C4-2B (cell line): ENCODE measurements around the gene RGS18.

Experiments
- CTCF ChIP-seq: fragments of 450-650 bp; conservative IDR thresholded peaks from 2 replicates; pipeline ENCODE4 v1.5.1; 2017; ENCODE audit warnings: mild to moderate bottlenecking
- ZFX ChIP-seq: fragments of 450-650 bp; IDR thresholded peaks from 2 replicates; pipeline ENCODE4 v1.6.1; 2017

- TF ChIP-seq CTCF (no peak), ZFX (no peak)
Observed at GRCh38 chr1:192131914-192132313, 26.3 kb upstream of the RGS18 start.
